ENCODE data around the gene MRPS27.

Gene MRPS27

GRCh38 chr5:72290356-72291133 lies 29.5 kb downstream of the MRPS27 start:
- DNase-seq (ENCODE audit: low read depth), result no peak

GRCh38 chr5:72288924-72289323 lies 31.1 kb downstream of the MRPS27 start:
- no peak for DNase-seq (ENCODE audit: low read depth)

DNA sequence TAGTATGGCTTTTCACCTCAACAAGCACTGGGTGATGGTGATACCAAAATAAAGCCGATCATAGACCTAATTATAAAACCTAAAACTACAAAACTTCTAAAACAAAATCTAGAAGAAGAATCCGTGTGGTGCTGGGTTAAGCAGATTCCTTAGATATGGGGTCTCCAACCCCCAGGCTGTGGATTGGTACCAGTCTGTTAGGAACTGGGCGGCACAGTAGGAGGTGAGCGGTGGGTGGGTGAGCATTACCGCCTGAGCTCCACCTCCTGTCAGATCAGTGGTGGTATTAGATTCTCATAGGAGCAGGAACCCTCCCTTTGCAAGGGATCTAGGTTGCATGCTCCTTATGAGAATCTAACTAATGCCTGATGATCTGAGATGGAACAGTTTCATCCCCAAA lies 33.2 kb downstream of the MRPS27 start:
- DNase-seq (ENCODE audit: low read depth), result no peak

DNA sequence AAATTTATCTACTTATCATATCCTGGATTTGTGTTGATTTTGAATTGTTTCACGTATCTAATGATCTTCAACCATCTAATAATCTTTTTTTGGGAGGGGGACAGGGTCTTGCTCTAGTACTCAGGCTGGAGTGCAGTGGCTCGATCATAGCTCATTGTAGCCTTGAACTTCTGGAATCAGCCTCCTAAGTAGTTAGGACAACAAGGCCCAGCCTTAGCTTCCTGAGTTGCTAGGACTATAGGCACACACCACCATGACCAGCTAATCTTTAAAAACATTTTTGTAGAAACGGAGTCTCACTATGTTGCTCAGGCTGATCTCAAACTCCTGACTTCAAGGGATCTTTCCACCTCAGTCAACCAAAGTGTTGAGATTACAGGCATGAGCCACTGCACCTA lies 34.6 kb downstream of the MRPS27 start:
- no peak for DNase-seq (ENCODE audit: low read depth)

- DNase-seq (ENCODE audit: low read depth), result no peak
These were observed 35.2 kb downstream of the MRPS27 start for GRCh38 chr5:72284559-72285423.

DNA sequence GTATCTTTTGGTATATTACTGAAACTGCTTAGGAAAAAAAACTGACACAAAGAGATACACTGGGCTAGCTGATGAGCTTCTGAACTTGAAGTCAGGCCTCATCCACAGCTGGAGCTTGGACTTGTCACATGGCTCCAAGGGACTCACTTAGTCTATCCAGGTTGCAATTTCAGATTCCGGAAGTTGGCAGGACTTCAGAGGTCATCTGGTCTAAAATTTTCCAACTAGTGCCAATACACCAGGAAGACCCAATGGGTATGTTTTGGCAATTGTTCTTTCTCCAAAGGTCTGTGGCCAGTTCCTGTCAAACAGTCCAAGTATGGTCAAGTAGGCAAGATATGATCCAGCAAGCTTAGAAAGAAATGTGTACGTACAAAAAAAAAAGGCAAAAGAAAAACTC lies 36.7 kb downstream of the MRPS27 start:
- DNase-seq (ENCODE audit: low read depth), result no peak

DNA sequence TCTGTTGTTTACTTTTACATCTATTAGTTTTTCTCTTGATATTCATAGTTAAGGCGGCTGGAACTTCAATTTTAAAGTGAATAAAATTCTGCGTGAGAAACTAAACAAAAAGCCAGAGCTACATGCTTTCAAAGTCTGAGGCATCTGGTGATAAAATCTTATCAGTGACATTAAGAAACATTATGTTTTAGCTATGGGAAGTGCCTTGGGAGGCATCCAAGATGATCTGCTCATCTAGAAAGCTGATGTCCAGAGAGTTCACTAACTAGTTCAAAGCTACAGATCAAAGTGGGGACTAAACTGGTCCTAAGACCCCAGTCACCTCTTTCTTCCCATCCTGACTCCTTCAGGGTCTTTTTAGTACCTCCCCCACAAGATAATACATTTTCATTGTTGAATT lies 37.2 kb downstream of the MRPS27 start:
- no peak for DNase-seq (ENCODE audit: low read depth)

- no peak for DNase-seq (ENCODE audit: low read depth)
These were observed 38.1 kb downstream of the MRPS27 start for GRCh38 chr5:72281764-72282499.

DNA sequence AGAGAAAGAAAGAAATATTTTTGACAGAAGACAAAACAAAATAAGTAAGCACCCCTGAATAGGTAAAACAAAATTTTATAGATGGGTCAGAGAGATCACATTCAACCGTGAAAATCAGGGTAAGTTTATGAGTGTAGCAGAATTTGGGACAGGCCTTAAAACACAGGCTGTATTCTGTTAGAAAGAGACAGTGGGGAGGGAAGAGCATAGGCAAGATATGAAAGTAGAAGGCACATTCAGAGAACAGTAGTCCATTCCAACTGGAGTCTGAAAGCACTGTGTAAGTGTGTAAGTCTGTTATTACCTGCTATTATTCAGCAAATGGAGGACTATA lies 38.6 kb downstream of the MRPS27 start:
- DNase-seq (ENCODE audit: low read depth), result no peak

DNA sequence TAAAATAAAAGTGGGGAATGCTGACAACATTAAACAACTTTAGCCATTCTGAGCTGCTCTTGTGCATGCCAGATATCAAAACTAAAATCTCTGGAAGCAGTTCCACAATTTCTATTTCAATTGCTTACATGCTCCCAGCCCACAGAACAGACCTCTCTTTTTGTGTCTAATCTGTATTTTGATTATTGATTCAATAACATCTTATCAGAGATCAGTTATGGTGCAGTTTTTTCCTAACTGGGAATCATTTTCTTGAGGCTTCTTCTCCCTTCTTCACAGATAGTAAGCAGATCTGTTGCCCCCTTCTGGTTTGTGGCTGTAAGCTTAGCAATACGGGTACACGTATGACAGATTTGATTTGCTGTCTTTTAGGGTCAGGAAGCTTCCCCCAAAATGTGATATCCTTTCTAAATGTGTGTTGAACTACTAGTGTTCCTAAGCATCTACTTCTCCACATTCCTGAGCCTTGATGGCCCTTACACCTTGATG lies 39.4 kb downstream of the MRPS27 start:
- no peak for DNase-seq (ENCODE audit: low read depth)

DNA sequence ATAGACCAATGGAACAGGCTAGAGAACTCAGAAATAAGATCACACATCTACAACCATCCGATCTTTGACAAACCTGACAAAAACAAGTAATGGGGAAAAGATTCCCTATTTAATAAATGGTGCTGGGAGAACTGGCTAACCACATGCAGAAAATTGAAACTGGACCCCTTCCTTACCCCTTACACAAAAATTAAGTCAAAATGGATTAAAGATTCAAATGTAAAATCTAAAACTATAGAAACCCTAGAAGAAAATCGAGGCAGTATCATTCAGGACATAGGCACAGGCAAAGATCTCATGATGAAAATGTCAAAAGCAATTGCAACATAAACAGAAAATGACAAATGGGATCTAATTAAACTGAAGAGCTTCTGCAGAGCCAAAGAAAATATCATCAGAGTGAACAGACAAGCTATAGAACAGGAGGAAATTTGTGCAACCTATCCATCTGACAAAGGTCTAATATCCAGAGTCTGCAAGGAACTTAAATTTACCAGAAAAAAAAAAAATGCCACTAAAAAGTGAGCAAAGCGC lies 43.8 kb downstream of the MRPS27 start:
- DNase-seq (ENCODE audit: low read depth), result no peak

GRCh38 chr5:72273547-72273946 lies 46.5 kb downstream of the MRPS27 start:
- no peak for DNase-seq (ENCODE audit: low read depth)

GRCh38 chr5:72272398-72272797 lies 47.6 kb downstream of the MRPS27 start:
- DNase-seq (ENCODE audit: low read depth), result no peak

- DNase-seq (ENCODE audit: low read depth), result no peak
These were observed 48.3 kb downstream of the MRPS27 start for GRCh38 chr5:72271702-72272101.

GRCh38 chr5:72270037-72270436 lies 50.0 kb downstream of the MRPS27 start:
- DNase-seq (ENCODE audit: low read depth), result no peak

DNA sequence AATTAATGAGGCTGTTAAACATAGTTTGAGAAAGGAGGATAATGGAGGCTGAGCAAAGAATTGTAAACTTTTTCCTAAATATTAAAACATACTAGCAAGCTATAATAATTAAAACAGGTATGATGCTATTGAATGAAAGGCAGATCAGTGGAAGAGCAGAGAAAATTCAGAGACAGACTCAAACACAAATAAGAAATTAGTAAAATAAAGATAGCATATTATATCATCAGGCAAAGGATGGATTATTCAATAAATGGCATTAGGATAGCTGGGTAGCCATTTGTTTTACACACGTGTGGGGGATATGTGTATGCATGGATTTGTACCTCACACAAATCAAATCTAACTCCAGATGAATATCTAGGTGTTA lies 50.6 kb downstream of the MRPS27 start:
- DNase-seq (ENCODE audit: low read depth), result no peak

GRCh38 chr5:72268753-72269410 lies 51.2 kb downstream of the MRPS27 start:
- DNase-seq (ENCODE audit: low read depth), result peak; percentile 2

DNA sequence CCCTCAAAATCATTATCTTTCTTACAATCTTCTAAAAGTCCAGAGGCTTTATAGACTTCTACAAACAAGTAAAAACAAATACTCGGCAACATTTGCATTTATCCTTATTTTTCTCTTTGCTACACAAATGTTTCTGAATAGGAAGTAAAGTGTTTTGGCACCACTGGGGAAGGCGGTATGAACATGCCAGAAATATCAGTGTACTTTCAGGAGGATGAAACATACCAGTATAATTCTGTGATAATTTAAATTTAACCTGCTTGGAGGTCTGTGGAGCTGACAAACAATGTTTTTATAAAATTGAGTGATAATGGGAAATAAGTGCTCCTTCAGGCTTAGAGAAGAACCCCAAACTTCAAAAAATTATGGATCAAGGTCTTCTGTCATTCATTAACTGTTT lies 51.8 kb downstream of the MRPS27 start:
- DNase-seq (ENCODE audit: low read depth), result no peak

DNA sequence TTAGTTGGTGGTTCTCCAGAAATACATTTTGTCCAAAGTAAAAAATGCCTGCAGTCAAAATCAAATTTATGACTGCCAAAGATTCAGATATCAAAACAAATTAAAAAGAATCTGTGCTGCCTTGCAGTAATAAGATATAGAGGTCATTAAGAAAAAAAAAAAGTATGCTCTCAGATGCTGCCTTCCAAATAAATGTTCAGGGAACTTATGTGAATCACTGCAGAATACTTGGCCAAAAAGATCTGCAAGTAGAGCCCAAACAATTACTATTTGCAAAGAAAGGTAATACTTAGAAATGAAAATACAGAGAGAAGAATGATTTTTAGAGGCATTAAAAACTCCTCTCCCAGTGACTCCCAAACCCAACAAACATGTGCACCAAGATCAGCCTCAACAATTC lies 52.4 kb downstream of the MRPS27 start:
- no peak for DNase-seq (ENCODE audit: low read depth)

- DNase-seq (ENCODE audit: low read depth), result no peak
These were observed 53.2 kb downstream of the MRPS27 start for GRCh38 chr5:72266862-72267261.

DNA sequence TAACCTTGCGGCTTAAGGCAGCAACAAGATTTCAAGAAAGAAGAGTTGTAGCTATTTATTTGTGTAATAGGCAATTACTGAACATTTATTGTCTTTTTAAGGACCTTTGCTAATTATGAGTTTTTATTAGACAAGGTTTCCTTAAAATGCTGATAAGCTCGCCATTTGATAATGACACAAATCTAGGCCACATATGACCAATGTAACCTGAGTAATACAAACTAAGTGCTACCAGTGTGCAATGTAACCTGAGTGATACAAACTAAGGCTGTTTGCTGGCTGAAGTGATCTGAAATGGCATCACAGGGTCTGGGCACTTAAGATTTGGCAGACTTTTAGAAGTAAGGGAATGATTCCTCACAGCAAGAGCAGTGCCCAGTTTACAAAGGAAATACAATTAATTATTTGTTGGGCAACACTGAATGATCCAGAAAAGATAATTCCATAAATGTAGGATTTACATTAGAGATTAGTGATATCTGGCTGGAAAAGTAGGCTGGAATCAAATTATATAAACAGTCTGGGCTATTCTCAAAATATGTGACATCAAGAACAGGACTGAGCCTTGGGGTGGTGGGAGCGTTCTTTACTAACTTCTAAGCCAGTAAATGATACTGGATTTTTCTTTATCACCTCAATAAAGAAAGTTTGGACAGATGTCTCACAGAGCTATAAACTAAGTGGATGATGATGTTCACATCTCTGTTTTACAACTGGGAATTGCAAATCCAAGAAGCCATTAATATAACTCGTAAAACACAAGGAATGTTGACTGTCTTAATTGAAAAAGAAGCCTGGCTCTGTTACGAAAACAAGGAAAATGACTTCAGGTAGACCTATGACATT lies 54.8 kb downstream of the MRPS27 start:
- DNase-seq (ENCODE audit: low read depth), result no peak
